Spleen (tissue), 11 donors: ENCODE results near the gene ZNF600. TPM values are rescaled to one million over a fixed set of nuclear protein-coding genes. Genes with fewer than 3 reads are reported as not detected.
"Not testable (repeated sequence)": the region's sequence is repeated elsewhere in the genome, so short reads cannot be mapped to it uniquely, and the experiment has no call there.

Experiments used
- DNase-seq: peaks from one replicate; pipeline ENCODE4 v3.0.0-alpha.2; 2020
- H3K27ac ChIP-seq, 8 donors: fragments of 200-600 bp; sonication (generic) in 7 of 8; 1 replicate in 4 of 8; 2 replicates in 4 of 8; pipeline versions ENCODE4 v1.5.0 to v1.8.0; 2016 to 2021; ENCODE audit warnings: inconsistent platforms in 4 of 8, mild to moderate bottlenecking in 4 of 8, moderate library complexity in 1 of 8
- H3K27me3 ChIP-seq, 7 donors: fragments of 200-600 bp; sonication (generic) in 6 of 7; replicated peaks in 1 of 7; 1 replicate in 4 of 7; 2 replicates in 3 of 7; pipeline versions ENCODE4 v1.5.0 to v1.8.0; 2016 to 2021; ENCODE audit warnings: inconsistent platforms in 3 of 7, mild to moderate bottlenecking in 1 of 7
- H3K36me3 ChIP-seq, 6 donors: fragments of 200-600 bp; sonication (generic) in 5 of 6; 1 replicate in 4 of 6; 2 replicates in 2 of 6; pipeline versions ENCODE4 v1.5.0 to v1.8.0; 2016 to 2021; ENCODE audit warnings: inconsistent platforms in 2 of 6
- H3K4me1 ChIP-seq, 6 donors: fragments of 200-600 bp; sonication (generic) in 5 of 6; 1 replicate in 3 of 6; 2 replicates in 3 of 6; pipeline versions ENCODE4 v1.5.0 to v1.8.0; 2016 to 2021; ENCODE audit warnings: inconsistent platforms in 3 of 6
- H3K4me3 ChIP-seq, 8 donors: fragments of 200-600 bp; sonication (generic) in 7 of 8; 1 replicate in 4 of 8; 2 replicates in 4 of 8; pipeline versions ENCODE4 v1.5.0 to v1.8.0; 2016 to 2021; ENCODE audit warnings: inconsistent platforms in 4 of 8, mild to moderate bottlenecking in 4 of 8, moderate library complexity in 2 of 8
- H3K9me3 ChIP-seq, 8 donors: fragments of 200-600 bp; sonication (generic) in 7 of 8; 1 replicate in 4 of 8; 2 replicates in 4 of 8; pipeline versions ENCODE4 v1.5.0 to v1.8.0; 2016 to 2021; ENCODE audit warnings: inconsistent platforms in 4 of 8
- POLR2A ChIP-seq, 3 donors: fragments of 450-650 bp; IDR thresholded peaks; one replicate each; pipeline ENCODE4 v1.5.1; 2017; ENCODE audit warnings: antibody characterized with exemption in 3 of 3, mild to moderate bottlenecking in 1 of 3
- POLR2AphosphoS5 ChIP-seq, 3 donors: sonication (generic); formaldehyde crosslinking; IDR thresholded peaks; one replicate each; pipeline ENCODE4 v1.5.1; 2017; ENCODE audit warnings: antibody characterized with exemption in 3 of 3
- WGBS, 5 donors: extraction: QIAGEN DNeasy Blood & Tissue Kit in 3 of 5; methylation state at CpG; one replicate each; pipeline versions ENCODE4 v1.1.5 to v1.1.7; 2013 to 2018; 5-methylcytosine and 5-hydroxymethylcytosine counted together
- intact Hi-C: fragments of 100-400 bp; cut with DNase I; formaldehyde crosslinking; loops from one replicate; pipeline ENCODE4 v1.15.0; 2023; ENCODE audit warnings: low total_unique reads
- polyA plus RNA-seq, 3 donors: library from polyadenylated mRNA; stranded (reverse); fragments of 200-250 nt; gene quantifications; one replicate each; pipeline ENCODE4 v1.2.1, GENCODE V29; 2013
- total RNA-seq, 7 donors: library from RNA; depleted of rRNA in 3 of 7; stranded (reverse); fragments of >200 nt in 3 of 7; fragmentation: NEBNext Ultra II Directional in 4 of 7; extraction: Animal tissue kit (Norgen Biotek cat#: 25700) in 4 of 7; gene quantifications; one replicate each; pipeline versions ENCODE4 v1.1.0 to v1.2.1, GENCODE V29; 2016 to 2021
- TF ChIP-seq, protein P1 (sequence below), 11 experiments: fragments of 200-600 bp in 7 of 11; fragments of 450-650 bp in 4 of 11; sonication (generic) in 4 of 11; IDR thresholded peaks in 8 of 11; conservative IDR thresholded peaks in 3 of 11; 1 replicate in 7 of 11; 2 replicates in 4 of 11; pipeline versions ENCODE4 v1.4.0 to v1.8.0; 2016 to 2021; ENCODE audit warnings: antibody characterized with exemption in 11 of 11, inconsistent platforms in 4 of 11, mild to moderate bottlenecking in 1 of 11
- donor health status: healthy with polysubstance abuse.
- donor health status: DM: no; HTN: no; CAD: no; lungs with moderate emphysema.
- donor health status: DM: no; HTN: no; CAD: no.
- donor health status: Bipolar disorder and iron deficiency.
- donor health status: healthy.
- donor health status: DM: no; HTN: no; CAD: no.
- donor health status: DM: yes; HTN: yes; CAD: no.

ZNF600 gene
- total and polyA plus RNA-seq, 10 donors: 7.5 to 32.3 (median 20.0) TPM

DNA sequence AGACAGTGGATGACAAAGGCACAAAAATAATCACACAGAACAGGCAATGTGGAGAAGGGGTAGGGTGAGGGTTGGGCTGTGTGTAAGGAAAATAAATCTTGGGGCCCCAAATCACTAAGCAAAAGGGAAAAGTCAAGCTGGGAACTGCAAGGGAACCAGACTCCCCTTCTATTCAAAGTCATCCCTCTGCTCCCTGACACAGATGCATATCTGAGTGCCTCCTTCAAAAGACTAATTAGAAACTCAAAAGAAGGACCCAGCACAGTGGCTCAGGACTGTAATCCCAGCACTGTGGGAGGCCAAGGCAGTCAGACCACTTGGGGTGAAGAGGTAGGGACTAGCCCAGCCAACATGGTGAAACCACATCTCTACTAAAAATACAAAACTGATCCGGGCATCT lies 70.1 kb downstream of the ZNF600 start:
- H3K36me3 ChIP-seq: peaks cover 0 to 78% (median 37%) of the 10 kb centered on the region in 6 donors
- DNase-seq: no peak

DNA sequence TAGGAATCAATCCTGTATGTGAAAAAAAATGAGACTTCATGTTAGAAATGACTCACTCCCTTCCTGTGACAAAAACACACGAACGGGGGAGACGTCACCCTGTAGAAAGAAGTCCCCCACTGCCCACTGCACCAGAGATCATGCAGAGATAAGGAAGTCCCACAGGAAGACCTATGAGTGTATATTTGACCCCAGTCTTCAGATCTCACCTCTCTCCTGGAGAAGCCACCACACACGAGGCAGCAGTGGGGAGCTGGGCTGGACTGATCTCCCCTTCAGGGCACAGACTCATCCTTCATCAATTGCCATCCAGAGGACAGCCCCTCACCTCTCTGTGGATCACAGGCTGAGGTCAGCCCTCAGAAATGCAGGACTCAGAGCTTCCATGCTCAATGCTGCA lies 70.7 kb downstream of the ZNF600 start:
- Histone ChIP-seq H3K27ac (peak overlapping the region in 1 of 8 donors; percentile 51), H3K36me3 (peaks cover 0 to 78% (median 40%) of the 10 kb centered on the region in 6 donors), H3K9me3 (peaks cover 0 to 51% (median 11%) of the 10 kb centered on the region in 8 donors)
- DNase-seq, intact Hi-C loops, H3K4me3 ChIP-seq, H3K4me1 ChIP-seq, H3K27me3 ChIP-seq: not testable (repeated sequence)
- 23 to 34% (median 26%) methylated on average over 4 of the region's 4 CpGs for WGBS, 5 donors

More for the DNA sequence above, 70.1 kb downstream of the ZNF600 start:
- no peaks in the 10 kb centered on the region for H3K27me3 ChIP-seq
- H3K4me3 ChIP-seq: no peak overlapping the region
- H3K27ac ChIP-seq: no peak overlapping the region
- TF ChIP-seq POLR2AphosphoS5 (IDR thresholded peaks at IDR 0.05) (no peak), POLR2A (IDR thresholded peaks at IDR 0.05) (no peak)
- TF ChIP-seq, protein P1, sequence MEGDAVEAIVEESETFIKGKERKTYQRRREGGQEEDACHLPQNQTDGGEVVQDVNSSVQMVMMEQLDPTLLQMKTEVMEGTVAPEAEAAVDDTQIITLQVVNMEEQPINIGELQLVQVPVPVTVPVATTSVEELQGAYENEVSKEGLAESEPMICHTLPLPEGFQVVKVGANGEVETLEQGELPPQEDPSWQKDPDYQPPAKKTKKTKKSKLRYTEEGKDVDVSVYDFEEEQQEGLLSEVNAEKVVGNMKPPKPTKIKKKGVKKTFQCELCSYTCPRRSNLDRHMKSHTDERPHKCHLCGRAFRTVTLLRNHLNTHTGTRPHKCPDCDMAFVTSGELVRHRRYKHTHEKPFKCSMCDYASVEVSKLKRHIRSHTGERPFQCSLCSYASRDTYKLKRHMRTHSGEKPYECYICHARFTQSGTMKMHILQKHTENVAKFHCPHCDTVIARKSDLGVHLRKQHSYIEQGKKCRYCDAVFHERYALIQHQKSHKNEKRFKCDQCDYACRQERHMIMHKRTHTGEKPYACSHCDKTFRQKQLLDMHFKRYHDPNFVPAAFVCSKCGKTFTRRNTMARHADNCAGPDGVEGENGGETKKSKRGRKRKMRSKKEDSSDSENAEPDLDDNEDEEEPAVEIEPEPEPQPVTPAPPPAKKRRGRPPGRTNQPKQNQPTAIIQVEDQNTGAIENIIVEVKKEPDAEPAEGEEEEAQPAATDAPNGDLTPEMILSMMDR (IDR thresholded peaks at IDR 0.05 in 8 of 11, conservative IDR thresholded peaks at IDR 0.05 in 3 of 11): no peak
- peaks cover 0 to 52% (median 16%) of the 10 kb centered on the region in 8 donors for H3K9me3 ChIP-seq
- WGBS, 5 donors: 62 to 92% (median 88%) methylated on average over 1 of the region's 1 CpG
- no peaks in the 10 kb centered on the region for H3K4me1 ChIP-seq
- intact Hi-C loops: no loop called here

DNA sequence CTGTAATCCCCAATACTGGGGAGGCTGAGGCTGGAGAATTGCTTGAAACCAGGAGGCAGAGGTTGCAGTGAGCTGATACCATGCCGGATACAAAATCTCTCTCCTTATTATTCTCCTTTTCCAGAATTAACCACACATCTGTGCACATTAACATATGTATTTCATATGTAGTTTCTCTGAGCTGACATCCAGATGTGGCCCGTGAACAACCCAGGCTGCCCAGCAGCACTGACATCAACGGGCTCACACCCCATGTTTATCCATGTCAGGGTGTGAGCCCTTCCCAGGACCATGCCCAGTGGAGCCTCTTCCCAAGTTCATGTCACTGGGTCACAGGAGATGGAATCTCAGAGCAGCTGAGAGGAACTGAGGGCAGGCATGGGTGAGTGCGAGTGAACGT lies 71.3 kb downstream of the ZNF600 start:
- intact Hi-C loops, H3K27me3 ChIP-seq, DNase-seq, H3K4me3 ChIP-seq, H3K4me1 ChIP-seq: not testable (repeated sequence)
- Histone ChIP-seq H3K9me3 (peaks cover 0 to 51% (median 14%) of the 10 kb centered on the region in 8 donors), H3K36me3 (peaks cover 0 to 78% (median 43%) of the 10 kb centered on the region in 6 donors), H3K27ac (peak overlapping the region in 1 of 8 donors; percentile 51)
- 77 to 97% (median 84%) methylated on average over 5 of the region's 5 CpGs for WGBS, 5 donors

Other genes with a start within 250 kb of the ZNF600 start
- 10 to 100 TPM; 16.3 to 28.2 (median 21.4) TPM for gene ZNF701, start 216.5 kb downstream of the ZNF600 start, total RNA-seq
- 10 to 100 TPM in 1 of 3 donors, 1 to 10 TPM in 2; 5.0 to 10.2 (median 5.7) TPM for gene ZNF701, start 216.5 kb downstream of the ZNF600 start, polyA plus RNA-seq
- 10 to 100 TPM; 31.8 to 87.7 (median 65.9) TPM for gene ZNF83, start 148.4 kb downstream of the ZNF600 start, total RNA-seq
- gene ZNF83, start 148.4 kb downstream of the ZNF600 start, polyA plus RNA-seq: 10 to 100 TPM; 38.4 to 58.8 (median 49.3) TPM
- 10 to 100 TPM; 17.4 to 32.5 (median 25.0) TPM for gene ZNF611, start 51.7 kb downstream of the ZNF600 start, total RNA-seq
- 1 to 10 TPM; 2.6 to 6.9 (median 2.6) TPM for gene ZNF611, start 51.7 kb downstream of the ZNF600 start, polyA plus RNA-seq
- gene ZNF28, start 34.8 kb upstream of the ZNF600 start, total RNA-seq: 10 to 100 TPM; 11.1 to 20.2 (median 15.6) TPM
- 1 to 10 TPM; 1.8 to 4.0 (median 2.9) TPM for gene ZNF28, start 34.8 kb upstream of the ZNF600 start, polyA plus RNA-seq
- 10 to 100 TPM; 16.9 to 23.8 (median 18.7) TPM for gene ZNF468, start 70.8 kb upstream of the ZNF600 start, total RNA-seq
- gene ZNF468, start 70.8 kb upstream of the ZNF600 start, polyA plus RNA-seq: 1 to 10 TPM; 5.6 to 8.6 (median 5.9) TPM
- gene ZNF320, start 110.8 kb upstream of the ZNF600 start, total RNA-seq: 10 to 100 TPM; 11.2 to 23.9 (median 17.1) TPM
- gene ZNF320, start 110.8 kb upstream of the ZNF600 start, polyA plus RNA-seq: 1 to 10 TPM; 3.1 to 3.9 (median 3.5) TPM
- 1 to 10 TPM; 4.3 to 7.7 (median 5.4) TPM for gene ZNF888, start 136.6 kb upstream of the ZNF600 start, total RNA-seq
- gene ZNF888, start 136.6 kb upstream of the ZNF600 start, polyA plus RNA-seq: 1 to 10 TPM; 2.0 to 2.6 (median 2.2) TPM
- gene ZNF816, start 176.1 kb upstream of the ZNF600 start, total RNA-seq: 10 to 100 TPM in 5 of 7 donors, 1 to 10 TPM in 2; 8.1 to 16.1 (median 12.5) TPM
- gene ZNF816, start 176.1 kb upstream of the ZNF600 start, polyA plus RNA-seq: 1 to 10 TPM; 4.1 to 7.2 (median 4.7) TPM
- gene ERVV-1, start 227.1 kb upstream of the ZNF600 start, total RNA-seq: not detected
- not detected for gene ERVV-1, start 227.1 kb upstream of the ZNF600 start, polyA plus RNA-seq